K562 (cell line): ENCODE data around the gene FTSJ1. TPM values are rescaled to one million over a fixed set of nuclear protein-coding genes. Genes with fewer than 3 reads are reported as not detected.

Experiments used
- CXXC5 ChIP-seq: fragments of 250-450 bp; sonication (Bioruptor Pico); IDR thresholded peaks from 2 replicates; pipeline ENCODE4 v1.8.0; 2022; ENCODE audit warnings: inconsistent platforms, mild to moderate bottlenecking, moderate library complexity
- EP400 ChIP-seq: fragments of 450-650 bp; IDR thresholded peaks from 2 replicates; pipeline ENCODE4 v1.6.1; 2017; ENCODE audit warnings: antibody characterized with exemption, mild to moderate bottlenecking, moderate library complexity
- GATAD2B ChIP-seq: fragments of 450-650 bp; IDR thresholded peaks from 2 replicates; pipeline ENCODE4 v1.6.1; 2017; ENCODE audit warnings: mild to moderate bottlenecking, borderline replicate concordance
- NR2C2 ChIP-seq, 2 experiments: fragments of 200-800 bp in 1 of 2; sonication (Bioruptor generic) in 1 of 2; sonication (generic) in 1 of 2; formaldehyde crosslinking in 1 of 2; IDR thresholded peaks; 2 replicates each; pipeline versions ENCODE4 v1.6.1 to v1.8.0; 2016 to 2022; ENCODE audit warnings: mild to moderate bottlenecking in 1 of 2, missing compliant biosample characterization in 1 of 2, missing genetic modification characterization in 1 of 2, missing genetic modification reagents in 1 of 2
- PCBP2 ChIP-seq: fragments of 200-400 bp; formaldehyde crosslinking; IDR thresholded peaks from 2 replicates; pipeline ENCODE4 v1.6.1; 2018; ENCODE audit warnings: low read length, low read depth, mild to moderate bottlenecking, moderate library complexity; ENCODE audit not compliant: poor library complexity, severe bottlenecking
- RHOXF2B ChIP-seq: fragments of 250-450 bp; sonication (Bioruptor Pico); conservative IDR thresholded peaks from 2 replicates; pipeline ENCODE4 v1.5.1; 2021
- SAFB2 ChIP-seq: fragments of 200-400 bp; formaldehyde crosslinking; IDR thresholded peaks from 2 replicates; pipeline ENCODE4 v1.6.1; 2018; ENCODE audit warnings: borderline replicate concordance, low read length, low read depth, moderate library complexity; ENCODE audit not compliant: severe bottlenecking
- USF2 ChIP-seq: sonication (generic); formaldehyde crosslinking; IDR thresholded peaks from 2 replicates; pipeline ENCODE4 v1.5.0; 2020; ENCODE audit warnings: missing genetic modification reagents
- ZNF143 ChIP-seq: sonication (generic); formaldehyde crosslinking; IDR thresholded peaks from 2 replicates; pipeline ENCODE4 v1.9.0; 2022; ENCODE audit warnings: mild to moderate bottlenecking, missing genetic modification reagents
- ZNF592 ChIP-seq: fragments of 450-650 bp; IDR thresholded peaks from 2 replicates; pipeline ENCODE4 v1.6.1; 2017; ENCODE audit warnings: antibody characterized with exemption, mild to moderate bottlenecking
- ZNF740 ChIP-seq, 3 experiments: fragments of 200-800 bp in 1 of 3; sonication (Bioruptor generic) in 1 of 3; sonication (generic) in 1 of 3; formaldehyde crosslinking in 1 of 3; IDR thresholded peaks; 2 replicates each; pipeline versions ENCODE4 v1.6.1 to v1.8.0; 2016 to 2022; ENCODE audit warnings: mild to moderate bottlenecking in 2 of 3, missing compliant biosample characterization in 2 of 3, missing genetic modification characterization in 2 of 3, missing genetic modification reagents in 1 of 3
- polyA plus RNA-seq, 8 experiments: library from polyadenylated mRNA; depleted of rRNA in 4 of 8; stranded (reverse) in 5 of 8; unstranded in 3 of 8; fragments of >200 nt; fragmentation: Nextera tagmentation in 2 of 8; fragmentation: Illumina TruSeq in 1 of 8; extraction: Ambion mirVana in 2 of 8; extraction: Trizol in 1 of 8; gene quantifications; 2 replicates each; pipeline versions ENCODE4 v1.2.1 to v1.2.3, GENCODE V29; 2011 to 2014; ENCODE audit warnings: inconsistent platforms in 1 of 8, missing spikeins in 1 of 8
- total RNA-seq, 7 experiments: library from RNA; depleted of rRNA in 6 of 7; stranded (reverse); fragments of >200 nt in 6 of 7; fragmentation: Illumina TruSeq in 2 of 7; extraction: Trizol in 2 of 7; gene quantifications; 2 replicates each; pipeline versions ENCODE4 v1.2.1 to v1.2.3, GENCODE V29; 2011 to 2021; ENCODE audit warnings: low replicate concordance in 1 of 7

FTSJ1 gene
- total and polyA plus RNA-seq, 9 of the 15 experiments (the other 6 are each of a cell fraction or from before 2014, with no cell fraction given), result 12.2 to 95.6 (median 71.6) TPM

GRCh38 chrX:48470833-48471118 lies 5.2 kb upstream of the FTSJ1 start (continued):
- 0 out of 2 replicates have a peak, but pooled peaks have one; percentile 81 for TF ChIP-seq ZNF592
- TF ChIP-seq CXXC5, result 0 out of 2 replicates have a peak, but pooled peaks have one; percentile 2
- no peak for TF ChIP-seq PCBP2
- no peak for TF ChIP-seq NR2C2 (CRISPR knock-in tag; IDR thresholded peaks at IDR 0.05)
- TF ChIP-seq NR2C2 (tag; IDR thresholded peaks at IDR 0.05), result no peak
- TF ChIP-seq RHOXF2B (CRISPR knock-in tag), result no peak
- peak; percentile 24; the same call in 1 of the 2 replicates for TF ChIP-seq ZNF143 (CRISPR knock-in tag)
- peak; percentile 24; the same call in 1 of the 2 replicates for TF ChIP-seq EP400
- no peak for TF ChIP-seq SAFB2
- TF ChIP-seq USF2 (CRISPR knock-in tag), result peak; percentile 32; the same call in 1 of the 2 replicates
- no peak for TF ChIP-seq ZNF740 (CRISPR knock-in tag; IDR thresholded peaks at IDR 0.05)
- no peak for TF ChIP-seq ZNF740 (tag; IDR thresholded peaks at IDR 0.05)
- TF ChIP-seq GATAD2B, result no peak
